HEK293 (cell line): Measurements from ENCODE around the gene MT1F.

Source experiments
- CTCF ChIA-PET: fragments of 350-600 bp; formaldehyde crosslinking; extraction: SDS; loops from one replicate; lab custom pipeline; 2021; ENCODE audit warnings: antibody characterized with exemption; lab: Yijun Ruan, JAX
- POLR2A ChIA-PET: fragments of 300-600 bp; formaldehyde crosslinking; extraction: SDS; loops from one replicate; lab custom pipeline; 2020; ENCODE audit warnings: antibody characterized with exemption, inconsistent platforms; lab: Yijun Ruan, JAX
- H3K27ac ChIP-seq: fragments of 200-500 bp; sonication (Bioruptor generic); 2 replicates; pipeline ENCODE4 v1.5.1; 2014; ENCODE audit warnings: low read depth, low read length, control low read depth, inconsistent platforms; ENCODE audit errors: extremely low read depth
- H3K36me3 ChIP-seq, 2 experiments: fragments of 200-500 bp in 1 of 2; sonication (Bioruptor generic) in 1 of 2; 1 replicate in 1 of 2; 2 replicates in 1 of 2; pipeline ENCODE4 v1.5.1; 2014 to 2017; ENCODE audit warnings: inconsistent platforms in 2 of 2, low read length in 2 of 2; ENCODE audit not compliant: control insufficient read depth in 2 of 2, insufficient read depth in 1 of 2
- H3K4me1 ChIP-seq: fragments of 200-500 bp; sonication (Bioruptor generic); 2 replicates; pipeline ENCODE4 v1.5.1; 2014; ENCODE audit warnings: mild to moderate bottlenecking, low read length, inconsistent platforms; ENCODE audit not compliant: control insufficient read depth, insufficient read depth
- H3K4me3 ChIP-seq: 2 replicates; pipeline ENCODE4 v1.5.1; 2011; ENCODE audit warnings: low read depth, mild to moderate bottlenecking, control low read depth, low read length, moderate library complexity
- H3K9me3 ChIP-seq: fragments of 200-500 bp; sonication (Bioruptor generic); 2 replicates; pipeline ENCODE4 v1.5.1; 2014; ENCODE audit warnings: low read depth, low read length, inconsistent platforms; ENCODE audit not compliant: control insufficient read depth, insufficient read depth
- BCL11B ChIP-seq: fragments of 450-650 bp; formaldehyde crosslinking; IDR thresholded peaks from 2 replicates; pipeline ENCODE4 v1.5.1; 2016; ENCODE audit warnings: low read depth, missing biosample characterization, missing genetic modification characterization
- ELK4 ChIP-seq: IDR thresholded peaks from 2 replicates; pipeline ENCODE4 v1.6.1; 2011; ENCODE audit warnings: mild to moderate bottlenecking, low read depth, low read length, borderline replicate concordance
- HOXA7 ChIP-seq: sonication (generic); formaldehyde crosslinking; IDR thresholded peaks from 2 replicates; pipeline ENCODE4 v1.8.1; 2022; ENCODE audit warnings: missing genetic modification reagents, borderline replicate concordance
- INSM2 ChIP-seq: fragments of 450-650 bp; formaldehyde crosslinking; IDR thresholded peaks from 2 replicates; pipeline ENCODE4 v1.5.1; 2016; ENCODE audit warnings: missing biosample characterization, missing genetic modification characterization
- KLF9 ChIP-seq: fragments of 450-650 bp; formaldehyde crosslinking; IDR thresholded peaks from 2 replicates; pipeline ENCODE4 v1.5.1; 2016; ENCODE audit warnings: missing biosample characterization, missing genetic modification characterization, low read depth
- SCRT1 ChIP-seq: fragments of 450-650 bp; formaldehyde crosslinking; IDR thresholded peaks from 2 replicates; pipeline ENCODE4 v1.5.1; 2016; ENCODE audit warnings: missing biosample characterization, missing genetic modification characterization, borderline replicate concordance
- TRIM28 ChIP-seq: IDR thresholded peaks from 2 replicates; pipeline ENCODE4 v1.6.1; 2011; ENCODE audit warnings: low read length, control low read depth, borderline replicate concordance
- TSHZ1 ChIP-seq: fragments of 450-650 bp; formaldehyde crosslinking; IDR thresholded peaks from 2 replicates; pipeline ENCODE4 v1.5.1; 2016; ENCODE audit warnings: missing biosample characterization, missing genetic modification characterization, borderline replicate concordance
- ZNF133 ChIP-seq: fragments of 450-650 bp; formaldehyde crosslinking; IDR thresholded peaks from 2 replicates; pipeline ENCODE4 v1.5.1; 2016; ENCODE audit warnings: missing biosample characterization, missing genetic modification characterization
- ZNF174 ChIP-seq: fragments of 450-650 bp; formaldehyde crosslinking; IDR thresholded peaks from 2 replicates; pipeline ENCODE4 v1.5.0; 2017; ENCODE audit warnings: missing biosample characterization, mild to moderate bottlenecking, missing genetic modification characterization
- ZNF2 ChIP-seq: fragments of 450-650 bp; formaldehyde crosslinking; IDR thresholded peaks from 2 replicates; pipeline ENCODE4 v1.5.1; 2016; ENCODE audit warnings: missing biosample characterization, missing genetic modification characterization
- ZNF24 ChIP-seq: fragments of 450-650 bp; formaldehyde crosslinking; IDR thresholded peaks from 2 replicates; pipeline ENCODE4 v1.5.1; 2016; ENCODE audit warnings: missing biosample characterization, missing genetic modification characterization
- ZNF335 ChIP-seq: fragments of 450-650 bp; formaldehyde crosslinking; conservative IDR thresholded peaks from 2 replicates; pipeline ENCODE4 v1.5.1; 2016; ENCODE audit warnings: missing biosample characterization, missing genetic modification characterization
- ZNF37A ChIP-seq: fragments of 450-650 bp; IDR thresholded peaks from 2 replicates; pipeline ENCODE4 v1.5.1; 2018; ENCODE audit warnings: missing biosample characterization, missing genetic modification characterization
- ZNF501 ChIP-seq: fragments of 450-650 bp; formaldehyde crosslinking; IDR thresholded peaks from 2 replicates; pipeline ENCODE4 v1.5.1; 2016; ENCODE audit warnings: missing biosample characterization, missing genetic modification characterization
- ZNF626 ChIP-seq: fragments of 450-650 bp; sonication (Bioruptor Pico); formaldehyde crosslinking; IDR thresholded peaks from 2 replicates; pipeline ENCODE4 v1.5.1; 2018; ENCODE audit warnings: missing biosample characterization, missing genetic modification characterization, inconsistent platforms
- ZNF654 ChIP-seq: fragments of 450-650 bp; formaldehyde crosslinking; IDR thresholded peaks from 2 replicates; pipeline ENCODE4 v1.5.1; 2016; ENCODE audit warnings: low read depth, missing biosample characterization, missing genetic modification characterization
- ZNF830 ChIP-seq: fragments of 450-650 bp; IDR thresholded peaks from 2 replicates; pipeline ENCODE4 v1.5.0; 2018; ENCODE audit warnings: missing biosample characterization, missing genetic modification characterization, low read depth, mild to moderate bottlenecking, moderate library complexity
- ZSCAN16 ChIP-seq: fragments of 450-650 bp; formaldehyde crosslinking; IDR thresholded peaks from 2 replicates; pipeline ENCODE4 v1.5.1; 2016; ENCODE audit warnings: missing biosample characterization, missing genetic modification characterization

The MT1F gene

GRCh38 chr16:56632848-56633365 is 24.9 kb upstream of the MT1F start:
- ChIA-PET CTCF (interaction anchor here (0.6 kb wide), 1 partner anchor 29 kb away, joined by 5 read pairs; no protein-coding TSS in a partner anchor), POLR2A (no interaction called here)
- Histone ChIP-seq H3K4me1 (no peaks in the 10 kb centered on the region), H3K27ac (no peak overlapping the region), H3K9me3 (no peaks in the 10 kb centered on the region), H3K36me3 (no peaks in the 10 kb centered on the region), H3K4me3 (no peak overlapping the region)
- TF ChIP-seq ELK4 (no peak), ZNF830 (no peak), TSHZ1 (tag by site-specific recombination) (no peak), ZNF37A (tag by site-specific recombination) (no peak), ZNF24 (tag by site-specific recombination) (no peak), ZNF501 (no peak), ZSCAN16 (no peak), ZNF174 (tag by site-specific recombination) (no peak), TRIM28 (no peak), HOXA7 (CRISPR knock-in tag) (no peak), ZNF654 (tag by site-specific recombination) (no peak), ZNF335 (no peak), INSM2 (no peak)
- TF ChIP-seq, all 188 proteins: peak for 0

- Histone ChIP-seq H3K4me3 (no peak overlapping the region), H3K27ac (no peak overlapping the region), H3K36me3 (no peaks in the 10 kb centered on the region), H3K4me1 (no peaks in the 10 kb centered on the region), H3K9me3 (no peaks in the 10 kb centered on the region)
- ChIA-PET POLR2A (interaction anchor here (0.9 kb wide), 1 partner anchor 25 kb away, joined by 3 read pairs; the partner anchor contains the start of gene MT2A), CTCF (interaction anchor here (0.6 to 0.9 kb wide), 2 partner anchors 23 to 28 kb away, joined by 3 to 5 read pairs; no protein-coding TSS in a partner anchor)
- TF ChIP-seq ZNF133 (tag by site-specific recombination): no peak
- TF ChIP-seq KLF9: no peak
- TF ChIP-seq ZNF2 (tag by site-specific recombination): no peak
- no peak for TF ChIP-seq ZNF626 (tag by site-specific recombination)
- TF ChIP-seq BCL11B (tag by site-specific recombination): no peak
- TF ChIP-seq SCRT1: no peak
These were observed 24.2 kb upstream of the MT1F start for GRCh38 chr16:56633535-56633934.
